ENCODE results near the gene ELMO1. TPM values are rescaled to one million over a fixed set of nuclear protein-coding genes. Genes with fewer than 3 reads are reported as not detected.
"Not testable (repeated sequence)": the region's sequence is repeated elsewhere in the genome, so short reads cannot be mapped to it uniquely, and the experiment has no call there.

ELMO1 gene
- total and polyA plus RNA-seq, 12 donors: 7.5 to 46.8 (median 14.9) TPM

DNA sequence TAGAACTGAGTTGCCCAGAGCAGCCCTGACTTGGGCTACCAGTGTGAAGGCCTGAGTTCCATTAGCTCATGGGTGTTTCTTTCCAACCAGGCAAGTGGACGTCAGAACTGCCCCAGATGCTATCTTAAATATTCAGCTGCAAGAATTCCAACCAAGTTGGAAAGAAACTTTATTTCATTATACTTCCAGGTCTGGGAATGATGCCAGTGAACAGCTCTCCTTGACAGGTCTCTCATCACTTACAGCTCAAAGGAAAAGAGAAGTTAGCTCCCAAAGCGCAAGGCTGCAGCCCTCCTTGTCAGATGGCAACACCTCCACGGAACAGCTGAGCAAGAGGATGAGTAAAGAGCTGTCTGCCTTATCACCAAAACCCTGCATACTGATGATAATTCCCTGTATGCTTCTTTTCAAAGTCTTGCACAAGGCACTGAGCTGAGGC lies 468.8 kb downstream of the ELMO1 start:
- H3K9me3 ChIP-seq (replicated peaks in 1 of 3): no peaks in the 10 kb centered on the region
- H3K4me3 ChIP-seq: no peak overlapping the region
- no peaks in the 10 kb centered on the region for H3K36me3 ChIP-seq (replicated peaks in 1 of 2)
- H3K4me1 ChIP-seq (replicated peaks in 1 of 2): no peaks in the 10 kb centered on the region
- H3K27ac ChIP-seq: peak overlapping the region in 1 of 5 donors; percentile 41
- intact Hi-C loops (cut with DNase I): loop anchor here in 1 of 2 donors (10.0 kb wide), 1 partner anchor 205 kb away; no protein-coding TSS in a partner anchor
- DNase-seq: peak in 5 of 7 donors; percentile 28 to 67 (median 40)
- TF ChIP-seq POLR2A (IDR thresholded peaks at IDR 0.05): no peak
- TF ChIP-seq, protein P1, sequence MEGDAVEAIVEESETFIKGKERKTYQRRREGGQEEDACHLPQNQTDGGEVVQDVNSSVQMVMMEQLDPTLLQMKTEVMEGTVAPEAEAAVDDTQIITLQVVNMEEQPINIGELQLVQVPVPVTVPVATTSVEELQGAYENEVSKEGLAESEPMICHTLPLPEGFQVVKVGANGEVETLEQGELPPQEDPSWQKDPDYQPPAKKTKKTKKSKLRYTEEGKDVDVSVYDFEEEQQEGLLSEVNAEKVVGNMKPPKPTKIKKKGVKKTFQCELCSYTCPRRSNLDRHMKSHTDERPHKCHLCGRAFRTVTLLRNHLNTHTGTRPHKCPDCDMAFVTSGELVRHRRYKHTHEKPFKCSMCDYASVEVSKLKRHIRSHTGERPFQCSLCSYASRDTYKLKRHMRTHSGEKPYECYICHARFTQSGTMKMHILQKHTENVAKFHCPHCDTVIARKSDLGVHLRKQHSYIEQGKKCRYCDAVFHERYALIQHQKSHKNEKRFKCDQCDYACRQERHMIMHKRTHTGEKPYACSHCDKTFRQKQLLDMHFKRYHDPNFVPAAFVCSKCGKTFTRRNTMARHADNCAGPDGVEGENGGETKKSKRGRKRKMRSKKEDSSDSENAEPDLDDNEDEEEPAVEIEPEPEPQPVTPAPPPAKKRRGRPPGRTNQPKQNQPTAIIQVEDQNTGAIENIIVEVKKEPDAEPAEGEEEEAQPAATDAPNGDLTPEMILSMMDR (IDR thresholded peaks at IDR 0.05): no peak
- H3K27me3 ChIP-seq: no peaks in the 10 kb centered on the region
- WGBS, 4 donors: 15 to 48% (median 41%) methylated on average over 3 of the region's 3 CpGs

DNA sequence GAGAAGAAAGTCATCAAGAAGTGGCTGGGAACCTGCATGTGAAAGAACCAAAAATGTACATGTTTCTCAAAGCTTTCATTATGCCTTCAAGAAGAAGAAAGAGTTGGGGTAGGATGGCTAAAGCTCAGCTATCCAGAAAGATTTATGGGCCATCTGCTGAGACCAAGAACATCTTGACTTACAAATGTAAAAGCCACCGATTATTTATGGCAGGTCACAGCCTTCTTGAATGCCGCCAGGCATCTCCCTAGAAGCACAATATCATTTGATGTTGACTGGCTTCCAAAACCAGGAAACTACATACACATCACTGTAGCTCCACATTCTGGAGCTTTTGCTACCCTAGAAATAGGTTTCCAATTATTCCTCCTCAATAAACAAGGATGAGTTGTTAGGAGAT lies 470.2 kb downstream of the ELMO1 start:
- Histone ChIP-seq H3K4me1 (replicated peaks in 1 of 2) (no peaks in the 10 kb centered on the region), H3K9me3 (replicated peaks in 1 of 3) (no peaks in the 10 kb centered on the region), H3K36me3 (replicated peaks in 1 of 2) (no peaks in the 10 kb centered on the region), H3K4me3 (no peak overlapping the region), H3K27ac (no peak overlapping the region), H3K27me3 (no peaks in the 10 kb centered on the region)
- intact Hi-C loops (cut with DNase I): no loop called here
- TF ChIP-seq, protein P1 (IDR thresholded peaks at IDR 0.05): no peak
- no peak for TF ChIP-seq POLR2A (IDR thresholded peaks at IDR 0.05)
- no peak for DNase-seq
- WGBS, 4 donors: 68 to 94% (median 76%) methylated on average over 2 of the region's 2 CpGs

DNA sequence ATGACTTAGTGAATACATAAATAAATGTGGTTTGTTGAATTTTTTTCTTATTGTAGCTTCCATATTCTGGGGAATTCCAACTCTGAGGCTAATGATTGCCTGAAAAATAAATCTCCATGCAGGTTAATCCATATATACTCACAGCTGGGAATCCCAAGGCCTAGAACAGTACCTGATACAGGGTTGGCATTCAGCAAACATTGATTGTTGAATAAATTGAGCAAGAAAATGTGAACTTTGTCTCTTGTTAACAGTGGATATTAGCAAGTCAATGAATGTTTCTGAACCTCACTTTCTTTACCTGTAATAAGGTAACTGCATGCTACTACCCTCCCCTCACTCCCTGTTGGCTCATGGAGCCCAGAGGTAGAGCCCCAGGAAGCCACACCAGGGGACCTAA lies 470.8 kb downstream of the ELMO1 start:
- H3K4me3 ChIP-seq: no peak overlapping the region
- no peaks in the 10 kb centered on the region for H3K9me3 ChIP-seq (replicated peaks in 1 of 3)
- intact Hi-C loops (cut with DNase I): no loop called here
- H3K36me3 ChIP-seq (replicated peaks in 1 of 2): no peaks in the 10 kb centered on the region
- no peak overlapping the region for H3K27ac ChIP-seq
- no peaks in the 10 kb centered on the region for H3K4me1 ChIP-seq (replicated peaks in 1 of 2)
- no peak for DNase-seq
- no peaks in the 10 kb centered on the region for H3K27me3 ChIP-seq
- TF ChIP-seq POLR2A (IDR thresholded peaks at IDR 0.05): no peak
- TF ChIP-seq, protein P1 (IDR thresholded peaks at IDR 0.05): no peak

DNA sequence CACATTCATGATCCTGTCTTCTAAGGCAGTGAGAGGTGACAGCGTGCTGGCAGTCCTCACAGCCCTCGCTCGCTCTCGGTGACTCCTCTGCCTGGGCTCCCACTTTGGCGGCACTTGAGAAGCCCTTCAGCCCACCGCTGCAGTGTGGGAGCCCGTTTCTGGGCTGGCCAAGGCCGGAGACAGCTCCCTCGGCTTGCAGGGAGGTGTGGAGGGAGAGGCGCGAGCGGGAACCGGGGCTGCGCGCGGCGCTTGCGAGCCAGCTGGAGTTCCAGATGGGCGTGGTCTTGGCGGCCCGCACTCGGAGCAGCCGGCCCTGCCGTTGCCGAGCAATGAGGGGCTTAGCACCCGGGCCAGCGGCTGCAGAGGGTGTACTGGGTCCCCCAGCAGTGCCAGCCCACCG lies 475.1 kb downstream of the ELMO1 start:
- DNase-seq; H3K27ac ChIP-seq; H3K4me3 ChIP-seq; intact Hi-C loops (cut with DNase I); H3K9me3 ChIP-seq (replicated peaks in 1 of 3); H3K36me3 ChIP-seq (replicated peaks in 1 of 2); H3K27me3 ChIP-seq: not testable (repeated sequence)
- 93 to 99% (median 98%) methylated on average over 25 to 28 of the region's 28 CpGs for WGBS, 4 donors
- peaks cover 0 to 11% of the 10 kb centered on the region in 2 donors for H3K4me1 ChIP-seq (replicated peaks in 1 of 2)

DNA sequence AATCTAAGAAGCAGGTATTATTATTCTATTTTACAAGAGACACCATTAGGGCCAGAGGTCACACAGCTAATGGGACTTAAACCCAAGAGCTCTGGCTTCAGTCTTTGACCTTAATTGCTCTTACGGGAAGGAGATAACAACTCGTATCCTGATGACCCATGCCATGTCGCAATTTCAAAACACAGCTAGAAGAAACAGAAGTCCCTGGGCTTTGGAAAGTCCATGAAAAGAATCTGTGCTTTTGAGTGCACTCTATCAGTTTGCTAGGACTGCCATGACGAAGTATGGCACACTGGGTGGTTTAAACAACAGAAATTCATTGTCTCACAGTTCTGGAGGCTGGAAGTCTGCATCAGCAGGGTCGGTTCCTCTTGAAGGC lies 476.5 kb downstream of the ELMO1 start:
- H3K9me3 ChIP-seq (replicated peaks in 1 of 3): no peaks in the 10 kb centered on the region
- H3K4me1 ChIP-seq (replicated peaks in 1 of 2): peaks cover 0 to 17% of the 10 kb centered on the region in 2 donors
- intact Hi-C loops (cut with DNase I): no loop called here
- H3K4me3 ChIP-seq: no peak overlapping the region
- no peak for TF ChIP-seq POLR2A (IDR thresholded peaks at IDR 0.05)
- TF ChIP-seq, protein P1 (IDR thresholded peaks at IDR 0.05): no peak
- no peaks in the 10 kb centered on the region for H3K27me3 ChIP-seq
- WGBS, 4 donors: 24 to 47% (median 35%) methylated on average over 5 of the region's 5 CpGs
- DNase-seq: peak in 3 of 7 donors; percentile 32 to 54 (median 47)
- peak overlapping the region in 1 of 5 donors; percentile 10 for H3K27ac ChIP-seq
- H3K36me3 ChIP-seq (replicated peaks in 1 of 2): no peaks in the 10 kb centered on the region

Data from adrenal gland (tissue), 12 donors.